Non-pigmented ciliary epithelial cell (primary cell): ENCODE results near the gene LRRC1.
"Not testable (repeated sequence)": the region's sequence is repeated elsewhere in the genome, so short reads cannot be mapped to it uniquely, and the experiment has no call there.

Experiments used
- DNase-seq: peaks from one replicate; pipeline ENCODE4 v3.0.0-alpha.2; 2010; ENCODE audit warnings: low read depth

LRRC1 gene

GRCh38 chr6:53792973-53793317 is 1.9 kb upstream of the LRRC1 start:
- no peak for DNase-seq

DNA sequence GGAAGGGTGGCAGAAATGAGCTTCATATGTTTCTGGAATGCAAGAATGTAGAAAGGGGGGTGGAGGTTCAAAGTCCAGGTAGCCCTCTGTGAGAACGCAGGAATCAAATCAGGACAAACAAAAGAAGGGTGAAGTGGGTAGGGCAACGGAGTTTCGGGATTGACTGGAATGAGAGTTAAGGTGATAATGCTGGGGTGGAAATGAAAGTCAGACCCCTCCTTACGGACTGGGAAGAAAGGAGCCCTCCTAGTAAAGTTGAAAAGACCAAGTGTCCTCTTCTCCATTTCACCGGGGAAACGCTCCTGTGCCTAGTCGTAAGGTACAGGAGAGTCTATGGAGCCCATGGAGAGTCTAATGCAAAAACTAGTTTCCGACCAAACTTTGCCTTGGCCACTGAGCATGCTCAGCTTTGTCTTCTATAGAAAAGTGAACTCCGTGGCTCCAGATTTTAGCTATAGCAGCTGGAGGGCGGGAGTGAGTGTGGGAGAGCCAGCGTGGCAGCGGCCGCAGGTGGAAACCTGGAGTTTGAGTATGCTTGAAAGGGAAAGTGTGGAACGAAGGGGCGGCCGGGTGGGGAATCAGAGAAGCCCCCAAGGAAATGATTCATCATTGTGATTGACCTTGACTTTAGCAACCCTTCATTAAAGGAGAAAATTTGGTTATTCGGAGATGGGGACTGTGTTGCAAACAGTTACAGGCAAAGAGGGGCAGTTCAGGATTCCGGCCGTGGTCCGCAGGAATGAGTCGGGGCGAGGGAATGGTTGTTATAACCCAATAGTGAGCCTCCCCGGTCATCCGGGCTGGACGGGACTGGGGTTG is 1.3 kb upstream of the LRRC1 start:
- no peak for DNase-seq

- no peak for DNase-seq
These were observed 577 bp upstream of the LRRC1 start for GRCh38 chr6:53794137-53794719.

- DNase-seq, result no peak
These were observed 516 bp downstream of the LRRC1 start for GRCh38 chr6:53795340-53795701.

GRCh38 chr6:53795702-53796450 is 1.1 kb downstream of the LRRC1 start:
- DNase-seq, result no peak

- no peak for DNase-seq
These were observed 1.6 kb downstream of the LRRC1 start for GRCh38 chr6:53796451-53796780.

DNA sequence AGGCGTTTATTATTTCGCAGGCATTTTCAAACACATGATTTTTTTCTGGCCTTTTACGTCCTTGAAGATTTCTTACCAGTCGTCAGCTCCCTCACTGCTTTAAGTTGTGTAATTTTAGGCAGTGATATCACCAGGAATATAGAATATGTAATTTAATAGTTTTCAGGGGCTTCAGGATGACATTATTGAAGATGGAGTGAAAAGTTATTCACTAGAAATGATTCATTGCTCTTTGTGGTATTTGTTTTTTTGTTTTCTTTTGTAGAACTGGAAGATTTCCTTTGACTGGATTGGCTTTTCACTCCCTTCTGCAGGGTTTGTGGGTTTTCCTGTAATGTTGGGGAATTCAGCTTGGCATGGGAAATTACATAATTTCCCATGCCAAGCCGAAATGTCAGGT is 2.0 kb downstream of the LRRC1 start:
- DNase-seq, result no peak

DNA sequence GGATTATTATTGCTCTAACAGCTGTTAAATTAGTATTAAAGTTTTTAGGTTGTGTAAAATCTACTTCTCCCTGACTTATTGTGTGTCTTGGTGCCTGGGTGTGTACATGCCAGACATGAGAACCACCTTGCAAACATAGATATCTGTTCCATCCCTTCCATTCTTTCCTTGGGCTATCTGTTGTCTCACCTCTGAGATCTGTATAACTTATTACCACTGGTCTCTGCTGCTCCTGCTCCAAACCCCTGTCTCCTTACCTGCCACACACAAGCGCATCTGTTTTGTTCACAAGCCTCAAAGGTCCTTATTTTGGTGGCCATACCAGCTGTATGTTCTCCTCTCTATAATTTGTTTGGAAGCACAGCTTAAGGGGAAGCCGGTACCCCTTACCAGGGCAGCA is 2.5 kb downstream of the LRRC1 start:
- no peak for DNase-seq

DNA sequence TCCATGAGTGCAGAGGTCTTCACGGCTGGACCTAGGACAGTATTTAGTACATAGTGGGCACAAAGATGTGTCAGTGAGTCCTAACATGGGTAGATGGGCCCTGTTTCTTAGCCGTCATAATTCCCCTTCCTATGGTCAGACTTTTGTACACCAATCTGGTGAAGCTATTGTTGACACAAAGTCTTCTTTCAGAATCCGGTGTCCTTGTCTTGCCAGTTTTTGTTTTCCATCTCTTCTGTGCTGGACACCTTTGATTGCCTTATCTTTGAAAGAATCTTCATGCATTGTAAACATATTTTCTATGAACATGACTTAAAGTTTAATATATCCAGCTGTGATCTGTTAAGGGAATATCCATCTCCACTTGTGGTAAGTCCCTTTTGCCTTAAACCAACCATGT is 4.5 kb downstream of the LRRC1 start:
- DNase-seq, result no peak

DNA sequence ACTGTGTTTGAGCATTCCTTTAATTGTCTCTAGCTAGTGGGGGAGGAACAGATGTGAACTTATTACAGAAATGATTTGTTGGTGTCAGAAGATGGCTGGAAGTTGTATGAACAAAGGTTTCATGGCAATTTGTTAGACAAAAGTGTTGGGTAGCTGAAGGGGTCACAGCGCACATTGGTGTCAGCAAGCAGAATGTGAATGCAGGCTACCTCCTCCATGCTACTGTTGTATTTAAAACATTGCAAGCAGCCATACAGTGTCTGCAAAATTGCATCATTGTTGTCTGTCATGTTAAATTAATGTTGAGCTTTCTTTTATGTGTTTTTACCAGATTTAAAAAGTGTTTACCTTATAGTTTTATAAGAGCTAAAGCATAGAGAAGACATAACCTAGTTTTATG is 6.2 kb downstream of the LRRC1 start:
- no peak for DNase-seq

- no peak for DNase-seq
These were observed 7.8 kb downstream of the LRRC1 start for GRCh38 chr6:53802582-53802981.

- no peak for DNase-seq
These were observed 8.5 kb downstream of the LRRC1 start for GRCh38 chr6:53803081-53803860.

GRCh38 chr6:53805016-53805415 is 10.2 kb downstream of the LRRC1 start:
- no peak for DNase-seq

DNA sequence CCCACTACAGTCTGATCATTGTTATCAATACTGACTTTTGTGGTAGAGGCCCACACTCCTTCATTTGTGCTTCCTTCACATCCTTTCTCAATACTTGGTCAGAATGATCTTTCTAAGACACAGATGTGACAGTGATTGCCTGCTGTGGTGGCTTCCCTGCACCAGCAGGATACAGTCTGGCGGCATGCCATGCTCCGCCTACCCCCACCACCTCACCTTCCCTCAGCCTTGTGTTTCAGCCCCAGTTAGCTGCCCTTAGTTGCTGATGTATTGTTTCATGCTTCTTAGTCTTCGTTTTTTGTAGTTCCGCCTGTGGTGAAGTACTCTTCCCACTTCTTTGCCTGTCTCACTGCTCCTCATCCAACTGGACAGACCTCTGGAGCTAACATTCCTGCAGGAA is 10.9 kb downstream of the LRRC1 start:
- no peak for DNase-seq

GRCh38 chr6:53807606-53808005 is 12.8 kb downstream of the LRRC1 start:
- not testable (repeated sequence) for DNase-seq

DNA sequence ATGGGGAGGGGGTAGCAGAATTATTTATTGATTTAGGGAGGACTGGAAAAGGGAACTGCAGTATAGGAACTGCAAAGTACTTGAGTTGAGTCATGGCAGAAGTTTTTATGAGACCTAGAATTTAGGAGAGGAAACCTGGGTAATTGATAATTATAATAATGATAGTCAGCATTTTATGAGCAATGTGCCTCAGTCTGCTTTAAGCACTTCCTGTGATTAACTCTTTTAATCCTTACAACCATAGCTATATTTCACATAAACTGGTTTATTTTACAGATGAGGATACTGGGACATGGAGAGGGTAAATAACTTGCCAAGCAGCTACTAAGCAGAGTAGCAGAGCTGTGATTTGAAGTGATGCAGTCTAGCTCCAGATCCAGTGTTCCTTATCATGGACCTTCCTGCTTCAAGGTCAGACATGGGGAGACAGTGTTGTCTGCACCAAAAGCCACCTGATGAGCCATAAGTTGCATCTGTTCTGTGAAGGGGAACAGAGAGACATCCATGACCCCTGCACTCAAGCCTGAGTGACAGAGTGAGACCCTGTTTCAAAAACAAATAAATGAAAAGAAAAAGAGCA is 13.6 kb downstream of the LRRC1 start:
- no peak for DNase-seq

DNA sequence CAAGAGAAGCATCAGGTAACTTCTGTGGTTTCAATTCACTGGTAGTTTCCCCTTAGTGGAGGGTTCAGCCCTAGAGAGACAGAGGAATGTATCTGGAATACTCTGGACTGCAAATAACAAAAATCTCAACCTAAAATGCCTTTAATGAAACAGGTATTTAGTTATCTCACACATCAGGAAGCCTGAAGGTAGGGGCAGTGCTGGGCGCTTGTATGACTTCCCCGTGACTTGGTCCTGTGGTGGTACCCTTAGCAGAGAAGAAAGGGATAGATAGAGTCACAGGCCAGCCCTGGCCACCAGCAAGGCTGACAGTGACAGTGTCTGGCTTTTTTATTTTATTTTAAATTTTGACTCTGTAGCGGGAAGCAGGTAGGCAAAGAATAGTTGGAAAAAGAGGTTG is 14.9 kb downstream of the LRRC1 start:
- DNase-seq, result no peak

DNA sequence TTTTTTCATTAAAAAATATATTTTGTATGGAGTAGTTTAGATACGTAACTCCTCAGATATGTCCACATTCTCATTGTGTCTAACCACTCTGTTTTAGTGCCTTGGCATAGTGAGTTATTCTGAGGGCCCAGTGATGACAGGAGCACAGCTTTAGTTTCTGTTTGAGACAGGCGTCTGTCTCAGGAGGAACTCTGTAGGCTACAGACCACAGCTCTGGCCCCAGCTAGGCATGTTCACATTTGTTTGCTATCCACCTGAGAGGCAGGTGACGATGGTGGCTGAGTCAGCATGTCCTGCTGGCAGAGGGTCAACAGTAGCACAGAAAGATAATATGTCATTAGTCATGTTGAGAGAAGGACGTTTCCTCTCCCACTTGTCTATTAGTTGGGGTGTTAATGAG is 16.3 kb downstream of the LRRC1 start:
- no peak for DNase-seq

DNA sequence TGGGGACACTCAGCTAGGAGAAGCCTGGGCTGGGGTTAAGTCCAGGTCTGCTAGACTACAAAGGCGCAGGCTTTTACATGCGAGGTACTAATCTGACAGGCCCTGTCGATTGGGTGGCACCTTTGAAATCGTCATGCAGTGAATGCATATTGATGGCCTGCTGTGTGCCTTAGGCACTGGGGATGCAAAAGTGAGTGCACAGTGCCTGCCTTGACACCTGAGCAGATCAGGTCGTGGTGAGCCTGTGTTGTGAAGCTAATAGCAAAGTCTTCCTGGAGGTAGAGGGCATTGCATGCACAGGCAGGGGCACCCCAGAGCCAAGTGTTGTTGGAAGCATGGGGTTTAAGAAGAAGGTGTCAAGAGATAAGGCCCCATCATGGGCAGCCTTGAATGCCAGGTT is 16.9 kb downstream of the LRRC1 start:
- no peak for DNase-seq

- DNase-seq, result no peak
These were observed 18.3 kb downstream of the LRRC1 start for GRCh38 chr6:53813096-53813495.

DNA sequence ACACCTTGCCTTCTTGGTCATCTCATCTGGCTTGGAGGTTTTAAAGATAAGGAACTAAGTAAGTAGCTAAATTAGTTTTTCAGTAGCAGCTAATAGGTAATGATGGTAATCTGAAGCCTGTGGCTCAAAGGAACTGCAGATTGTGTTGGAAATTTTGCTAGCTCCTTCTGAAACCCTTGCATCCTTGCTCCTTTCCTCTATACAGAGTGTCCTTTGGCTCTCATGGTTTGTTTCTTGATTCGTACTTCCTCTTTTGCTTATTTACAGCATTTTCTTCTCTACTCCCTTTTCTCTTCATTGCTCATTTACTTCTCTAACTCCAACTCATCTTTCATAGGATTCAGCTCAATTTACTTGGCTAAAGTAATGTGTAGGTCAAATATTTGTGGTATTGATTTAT is 19.0 kb downstream of the LRRC1 start:
- DNase-seq, result no peak

DNA sequence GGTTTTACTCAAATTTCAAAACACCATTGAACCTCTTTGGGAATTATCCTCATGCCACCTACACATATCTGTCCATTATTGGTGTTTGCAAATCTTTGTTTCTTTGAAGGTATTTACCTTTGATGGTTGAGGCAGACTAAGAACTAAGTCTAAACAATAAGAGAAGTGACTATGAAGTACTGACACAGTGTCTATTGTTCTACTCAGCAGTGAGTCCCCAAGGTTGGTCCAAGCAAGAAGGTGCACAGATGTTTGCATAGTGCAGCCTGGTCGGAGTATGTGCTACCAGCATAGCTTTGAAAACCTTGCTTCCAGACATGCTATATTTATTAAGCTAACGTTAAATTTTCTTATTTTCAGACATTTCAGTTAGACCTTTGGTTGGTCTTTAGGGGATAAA is 19.5 kb downstream of the LRRC1 start:
- DNase-seq, result no peak
